ENCODE measurements around the gene ECI2. TPM values are rescaled to one million over a fixed set of nuclear protein-coding genes. Genes with fewer than 3 reads are reported as not detected.
A peak's percentile ranks its signal among the peaks of the same experiment; 100 is the strongest.

The ECI2 gene
- total and polyA plus RNA-seq, 2 of the 13 experiments (the other 11 are each of a cell fraction or from before 2014, with no cell fraction given): 78.5 to 228 TPM

DNA sequence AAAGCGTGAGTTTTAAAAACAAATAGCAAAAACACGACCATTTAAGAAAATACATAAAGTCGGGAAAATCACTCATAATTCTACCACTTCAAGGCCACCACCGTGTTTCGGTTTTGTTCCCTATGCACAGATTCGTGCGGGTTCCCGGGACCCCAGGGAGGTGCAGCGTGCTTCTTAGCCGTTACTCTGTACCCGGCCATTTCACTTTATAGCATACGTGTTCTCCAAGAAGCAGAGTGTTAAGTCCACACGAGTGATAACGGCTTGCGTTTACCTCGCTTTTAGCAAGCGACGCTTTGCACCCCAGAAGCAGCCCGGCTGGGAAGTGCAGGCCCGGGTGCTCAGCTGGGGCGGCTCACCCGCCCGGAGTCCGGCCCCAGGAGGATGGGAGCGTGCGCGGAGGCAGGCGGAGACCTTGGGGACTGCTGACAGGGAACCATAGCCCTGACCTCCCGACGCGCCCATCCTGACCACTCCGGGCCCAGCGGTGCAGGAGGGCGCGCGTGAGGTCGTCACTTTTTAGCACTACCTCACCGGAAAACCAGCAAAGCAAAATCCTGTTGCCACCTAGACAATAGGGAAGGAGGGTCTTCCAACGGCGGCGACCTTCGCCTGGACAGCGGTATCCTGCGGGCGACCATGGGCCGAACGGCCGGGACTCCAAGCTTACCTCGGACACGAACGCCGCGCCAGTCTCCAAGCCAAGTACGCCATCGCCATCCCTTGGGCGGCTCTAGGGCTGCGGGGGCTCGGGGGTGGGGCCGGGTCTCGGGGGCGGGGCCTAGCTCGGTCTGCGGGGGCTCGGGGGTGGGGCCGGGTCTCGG lies at the start of gene ECI2 (continued):
- TF ChIP-seq, protein P1, sequence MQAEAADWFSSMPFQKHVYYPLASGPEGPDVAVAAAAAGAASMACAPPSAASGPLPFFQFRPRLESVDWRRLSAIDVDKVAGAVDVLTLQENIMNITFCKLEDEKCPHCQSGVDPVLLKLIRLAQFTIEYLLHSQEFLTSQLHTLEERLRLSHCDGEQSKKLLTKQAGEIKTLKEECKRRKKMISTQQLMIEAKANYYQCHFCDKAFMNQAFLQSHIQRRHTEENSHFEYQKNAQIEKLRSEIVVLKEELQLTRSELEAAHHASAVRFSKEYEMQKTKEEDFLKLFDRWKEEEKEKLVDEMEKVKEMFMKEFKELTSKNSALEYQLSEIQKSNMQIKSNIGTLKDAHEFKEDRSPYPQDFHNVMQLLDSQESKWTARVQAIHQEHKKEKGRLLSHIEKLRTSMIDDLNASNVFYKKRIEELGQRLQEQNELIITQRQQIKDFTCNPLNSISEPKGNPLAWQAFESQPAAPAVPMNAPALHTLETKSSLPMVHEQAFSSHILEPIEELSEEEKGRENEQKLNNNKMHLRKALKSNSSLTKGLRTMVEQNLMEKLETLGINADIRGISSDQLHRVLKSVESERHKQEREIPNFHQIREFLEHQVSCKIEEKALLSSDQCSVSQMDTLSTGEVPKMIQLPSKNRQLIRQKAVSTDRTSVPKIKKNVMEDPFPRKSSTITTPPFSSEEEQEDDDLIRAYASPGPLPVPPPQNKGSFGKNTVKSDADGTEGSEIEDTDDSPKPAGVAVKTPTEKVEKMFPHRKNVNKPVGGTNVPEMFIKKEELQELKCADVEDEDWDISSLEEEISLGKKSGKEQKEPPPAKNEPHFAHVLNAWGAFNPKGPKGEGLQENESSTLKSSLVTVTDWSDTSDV (CRISPR knock-in tag; IDR thresholded peaks at IDR 0.05): 0 out of 2 replicates have a peak, but pooled peaks have one; percentile 44
- TF ChIP-seq RORA (CRISPR knock-in tag; IDR thresholded peaks at IDR 0.05) (no peak), ZNF160 (CRISPR knock-in tag; IDR thresholded peaks at IDR 0.05) (no peak), RAD21 (CRISPR knock-in tag; IDR thresholded peaks at IDR 0.05) (0 out of 2 replicates have a peak, but pooled peaks have one; percentile 33), ERF (CRISPR knock-in tag; IDR thresholded peaks at IDR 0.05) (no peak), ISX (CRISPR knock-in tag; conservative IDR thresholded peaks at IDR 0.05) (no peak; the same call in 1 of the 2 replicates), GLI4 (CRISPR knock-in tag; IDR thresholded peaks at IDR 0.05; ENCODE audit: borderline replicate concordance) (peak; percentile 90; the same call in 1 of the 2 replicates), ZNF772 (CRISPR knock-in tag; IDR thresholded peaks at IDR 0.05) (peak; percentile 87), RFX5 (IDR thresholded peaks at IDR 0.05; ENCODE audit: low read depth, low read length) (no peak), ZNF230 (CRISPR knock-in tag; IDR thresholded peaks at IDR 0.05) (peak; percentile 38; the same call in 1 of the 2 replicates), PHF8 (CRISPR knock-in tag; IDR thresholded peaks at IDR 0.05) (peak; percentile 88), U2AF2 (IDR thresholded peaks at IDR 0.05; ENCODE audit: low read depth, low read length) (0 out of 2 replicates have a peak, but pooled peaks have one; percentile 68), ZNF549 (CRISPR knock-in tag; IDR thresholded peaks at IDR 0.05) (no peak)
- TF ChIP-seq, protein P2, sequence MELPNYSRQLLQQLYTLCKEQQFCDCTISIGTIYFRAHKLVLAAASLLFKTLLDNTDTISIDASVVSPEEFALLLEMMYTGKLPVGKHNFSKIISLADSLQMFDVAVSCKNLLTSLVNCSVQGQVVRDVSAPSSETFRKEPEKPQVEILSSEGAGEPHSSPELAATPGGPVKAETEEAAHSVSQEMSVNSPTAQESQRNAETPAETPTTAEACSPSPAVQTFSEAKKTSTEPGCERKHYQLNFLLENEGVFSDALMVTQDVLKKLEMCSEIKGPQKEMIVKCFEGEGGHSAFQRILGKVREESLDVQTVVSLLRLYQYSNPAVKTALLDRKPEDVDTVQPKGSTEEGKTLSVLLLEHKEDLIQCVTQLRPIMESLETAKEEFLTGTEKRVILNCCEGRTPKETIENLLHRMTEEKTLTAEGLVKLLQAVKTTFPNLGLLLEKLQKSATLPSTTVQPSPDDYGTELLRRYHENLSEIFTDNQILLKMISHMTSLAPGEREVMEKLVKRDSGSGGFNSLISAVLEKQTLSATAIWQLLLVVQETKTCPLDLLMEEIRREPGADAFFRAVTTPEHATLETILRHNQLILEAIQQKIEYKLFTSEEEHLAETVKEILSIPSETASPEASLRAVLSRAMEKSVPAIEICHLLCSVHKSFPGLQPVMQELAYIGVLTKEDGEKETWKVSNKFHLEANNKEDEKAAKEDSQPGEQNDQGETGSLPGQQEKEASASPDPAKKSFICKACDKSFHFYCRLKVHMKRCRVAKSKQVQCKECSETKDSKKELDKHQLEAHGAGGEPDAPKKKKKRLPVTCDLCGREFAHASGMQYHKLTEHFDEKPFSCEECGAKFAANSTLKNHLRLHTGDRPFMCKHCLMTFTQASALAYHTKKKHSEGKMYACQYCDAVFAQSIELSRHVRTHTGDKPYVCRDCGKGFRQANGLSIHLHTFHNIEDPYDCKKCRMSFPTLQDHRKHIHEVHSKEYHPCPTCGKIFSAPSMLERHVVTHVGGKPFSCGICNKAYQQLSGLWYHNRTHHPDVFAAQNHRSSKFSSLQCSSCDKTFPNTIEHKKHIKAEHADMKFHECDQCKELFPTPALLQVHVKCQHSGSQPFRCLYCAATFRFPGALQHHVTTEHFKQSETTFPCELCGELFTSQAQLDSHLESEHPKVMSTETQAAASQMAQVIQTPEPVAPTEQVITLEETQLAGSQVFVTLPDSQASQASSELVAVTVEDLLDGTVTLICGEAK (IDR thresholded peaks at IDR 0.05): no peak
- TF ChIP-seq, protein P2 (CRISPR knock-in tag; IDR thresholded peaks at IDR 0.05): peak; percentile 92; the same call in 1 of the 2 replicates
- TF ChIP-seq, protein P3, sequence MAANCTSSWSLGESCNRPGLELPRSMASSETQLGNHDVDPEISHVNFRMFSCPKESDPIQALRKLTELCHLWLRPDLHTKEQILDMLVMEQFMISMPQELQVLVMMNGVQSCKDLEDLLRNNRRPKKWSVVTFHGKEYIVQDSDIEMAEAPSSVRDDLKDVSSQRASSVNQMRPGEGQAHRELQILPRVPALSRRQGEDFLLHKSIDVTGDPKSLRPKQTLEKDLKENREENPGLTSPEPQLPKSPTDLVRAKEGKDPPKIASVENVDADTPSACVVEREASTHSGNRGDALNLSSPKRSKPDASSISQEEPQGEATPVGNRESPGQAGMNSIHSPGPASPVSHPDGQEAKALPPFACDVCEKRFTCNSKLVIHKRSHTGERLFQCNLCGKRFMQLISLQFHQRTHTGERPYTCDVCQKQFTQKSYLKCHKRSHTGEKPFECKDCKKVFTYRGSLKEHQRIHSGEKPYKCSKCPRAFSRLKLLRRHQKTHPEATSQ (CRISPR knock-in tag; IDR thresholded peaks at IDR 0.05; ENCODE audit: borderline replicate concordance): peak; percentile 32; the same call in 1 of the 2 replicates

Measured in HepG2 (cell line).